HG02759 (cell line): ENCODE measurements around the gene C1orf159.
"Not testable (repeated sequence)": the region's sequence is repeated elsewhere in the genome, so short reads cannot be mapped to it uniquely, and the experiment has no call there.

Source experiments
- ATAC-seq: cut with Tn5 transposase; IDR thresholded peaks from one replicate; pipeline ENCODE4 v1.9.1; 2021; ENCODE audit warnings: mild to moderate bottlenecking, moderate library complexity; ENCODE audit not compliant: unreplicated experiment

The C1orf159 gene

GRCh38 chr1:1082239-1082775 is 33.6 kb downstream of the C1orf159 start:
- no peak for ATAC-seq

- no peak for ATAC-seq
Observed at GRCh38 chr1:1081311-1082238, 34.3 kb downstream of the C1orf159 start.

GRCh38 chr1:1080951-1081310 is 35.0 kb downstream of the C1orf159 start:
- no peak for ATAC-seq

- no peak for ATAC-seq
Observed at GRCh38 chr1:1080122-1080757, 35.6 kb downstream of the C1orf159 start.

GRCh38 chr1:1079408-1080121 is 36.3 kb downstream of the C1orf159 start:
- ATAC-seq: no peak

GRCh38 chr1:1077396-1077795 is 38.5 kb downstream of the C1orf159 start:
- not testable (repeated sequence) for ATAC-seq

GRCh38 chr1:1075148-1075935 is 40.5 kb downstream of the C1orf159 start:
- no peak for ATAC-seq

GRCh38 chr1:1074631-1075147 is 41.2 kb downstream of the C1orf159 start:
- ATAC-seq: no peak

GRCh38 chr1:1073743-1074587 is 41.9 kb downstream of the C1orf159 start, which contains the start of gene RNF223:
TSS of gene RNF223 (minus strand) at chr1:1074306. CDS start at chr1:1072566, 1,740 bp downstream.
- no peak for ATAC-seq

- no peak for ATAC-seq
Observed at GRCh38 chr1:1072849-1073742, 42.8 kb downstream of the C1orf159 start.

GRCh38 chr1:1072299-1072848 is 43.5 kb downstream of the C1orf159 start:
- ATAC-seq: no peak

- no peak for ATAC-seq
Observed at GRCh38 chr1:1071486-1072298, 44.2 kb downstream of the C1orf159 start.

GRCh38 chr1:1069711-1070676 is 45.9 kb downstream of the C1orf159 start:
- ATAC-seq: peak; percentile 6

GRCh38 chr1:1069056-1069710 is 46.7 kb downstream of the C1orf159 start:
- peak; percentile 59 for ATAC-seq

GRCh38 chr1:1068517-1069055 is 47.3 kb downstream of the C1orf159 start:
- ATAC-seq: no peak
